ENCODE data around the gene EXOC1.

Gene EXOC1

DNA sequence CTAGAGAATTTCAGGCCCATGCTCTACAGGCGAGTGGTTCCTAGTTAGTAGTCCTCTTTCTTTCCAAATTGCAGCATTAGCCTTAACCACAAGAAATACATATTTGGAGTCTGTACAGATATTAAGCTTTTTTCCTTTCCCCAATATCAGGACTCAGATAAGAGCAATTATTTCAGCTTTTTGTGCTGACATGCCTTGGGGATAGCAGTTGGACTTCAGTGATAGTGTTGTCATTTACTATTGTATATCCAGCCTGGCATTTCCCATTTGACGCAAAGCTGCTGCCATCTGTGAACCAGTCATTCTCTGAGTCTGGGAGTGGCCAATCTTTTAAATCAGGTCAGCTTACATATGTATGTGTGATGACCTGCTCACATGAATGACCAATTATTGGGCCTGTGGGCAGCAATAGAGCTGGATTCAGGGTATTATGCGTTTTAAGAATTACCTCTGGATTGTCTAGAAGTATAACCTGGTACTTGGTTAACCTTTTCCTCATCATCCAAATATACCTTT lies 88.5 kb downstream of the EXOC1 start:
- TF ChIP-seq, protein P1, sequence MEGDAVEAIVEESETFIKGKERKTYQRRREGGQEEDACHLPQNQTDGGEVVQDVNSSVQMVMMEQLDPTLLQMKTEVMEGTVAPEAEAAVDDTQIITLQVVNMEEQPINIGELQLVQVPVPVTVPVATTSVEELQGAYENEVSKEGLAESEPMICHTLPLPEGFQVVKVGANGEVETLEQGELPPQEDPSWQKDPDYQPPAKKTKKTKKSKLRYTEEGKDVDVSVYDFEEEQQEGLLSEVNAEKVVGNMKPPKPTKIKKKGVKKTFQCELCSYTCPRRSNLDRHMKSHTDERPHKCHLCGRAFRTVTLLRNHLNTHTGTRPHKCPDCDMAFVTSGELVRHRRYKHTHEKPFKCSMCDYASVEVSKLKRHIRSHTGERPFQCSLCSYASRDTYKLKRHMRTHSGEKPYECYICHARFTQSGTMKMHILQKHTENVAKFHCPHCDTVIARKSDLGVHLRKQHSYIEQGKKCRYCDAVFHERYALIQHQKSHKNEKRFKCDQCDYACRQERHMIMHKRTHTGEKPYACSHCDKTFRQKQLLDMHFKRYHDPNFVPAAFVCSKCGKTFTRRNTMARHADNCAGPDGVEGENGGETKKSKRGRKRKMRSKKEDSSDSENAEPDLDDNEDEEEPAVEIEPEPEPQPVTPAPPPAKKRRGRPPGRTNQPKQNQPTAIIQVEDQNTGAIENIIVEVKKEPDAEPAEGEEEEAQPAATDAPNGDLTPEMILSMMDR (IDR thresholded peaks at IDR 0.05; ENCODE audit: unreplicated experiment in 3 of 3), result no peak
- Mint-ChIP-seq H3K4me3 (no peak overlapping the region), H3K36me3 (ENCODE audit: low read depth) (no peaks in the 10 kb centered on the region), H3K27ac (no peak overlapping the region), H3K9me3 (peaks cover 12% of the 10 kb centered on the region), H3K4me1 (no peaks in the 10 kb centered on the region), H3K27me3 (ENCODE audit: low read depth) (peaks cover 5% of the 10 kb centered on the region)

DNA sequence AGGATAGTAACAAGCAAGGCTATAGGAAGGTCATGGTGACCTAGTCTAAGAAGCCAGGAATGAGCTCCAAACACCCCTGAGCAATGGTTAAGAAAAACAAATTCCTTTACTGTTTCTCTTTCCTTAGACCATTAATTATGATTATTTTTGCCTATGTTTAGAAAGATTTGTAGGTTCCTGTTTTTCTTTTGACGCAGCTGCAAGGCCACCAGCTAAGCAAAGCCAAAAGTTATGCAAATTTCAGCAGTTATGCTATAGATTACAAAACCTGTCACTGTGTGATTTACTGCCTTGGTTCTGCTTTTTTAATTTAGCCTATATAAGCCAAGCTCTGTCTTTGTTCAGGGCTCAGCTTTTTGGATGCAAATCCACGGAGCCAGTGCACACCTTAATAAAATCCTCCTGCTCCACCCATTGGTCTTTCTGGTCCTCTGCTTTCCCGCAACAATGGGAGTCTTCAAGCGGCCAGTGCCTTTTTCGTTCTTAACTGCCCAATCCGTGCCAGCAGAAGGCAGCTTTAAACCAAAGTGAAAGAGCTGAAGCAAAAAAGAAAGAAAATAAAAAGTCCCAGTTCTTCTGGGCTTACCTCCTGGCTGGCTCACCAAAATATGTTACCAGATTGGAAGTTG lies 93.9 kb downstream of the EXOC1 start:
- Mint-ChIP-seq H3K4me3 (peak overlapping the region; percentile 84 to 90 (median 85)), H3K36me3 (ENCODE audit: low read depth) (peaks cover 6% of the 10 kb centered on the region), H3K27ac (peak overlapping the region; percentile 89 to 94 (median 91)), H3K9me3 (no peaks in the 10 kb centered on the region), H3K4me1 (peaks cover 27% of the 10 kb centered on the region), H3K27me3 (ENCODE audit: low read depth) (peaks cover 5% of the 10 kb centered on the region)
- TF ChIP-seq, protein P1 (IDR thresholded peaks at IDR 0.05; ENCODE audit: unreplicated experiment in 3 of 3), result no peak

DNA sequence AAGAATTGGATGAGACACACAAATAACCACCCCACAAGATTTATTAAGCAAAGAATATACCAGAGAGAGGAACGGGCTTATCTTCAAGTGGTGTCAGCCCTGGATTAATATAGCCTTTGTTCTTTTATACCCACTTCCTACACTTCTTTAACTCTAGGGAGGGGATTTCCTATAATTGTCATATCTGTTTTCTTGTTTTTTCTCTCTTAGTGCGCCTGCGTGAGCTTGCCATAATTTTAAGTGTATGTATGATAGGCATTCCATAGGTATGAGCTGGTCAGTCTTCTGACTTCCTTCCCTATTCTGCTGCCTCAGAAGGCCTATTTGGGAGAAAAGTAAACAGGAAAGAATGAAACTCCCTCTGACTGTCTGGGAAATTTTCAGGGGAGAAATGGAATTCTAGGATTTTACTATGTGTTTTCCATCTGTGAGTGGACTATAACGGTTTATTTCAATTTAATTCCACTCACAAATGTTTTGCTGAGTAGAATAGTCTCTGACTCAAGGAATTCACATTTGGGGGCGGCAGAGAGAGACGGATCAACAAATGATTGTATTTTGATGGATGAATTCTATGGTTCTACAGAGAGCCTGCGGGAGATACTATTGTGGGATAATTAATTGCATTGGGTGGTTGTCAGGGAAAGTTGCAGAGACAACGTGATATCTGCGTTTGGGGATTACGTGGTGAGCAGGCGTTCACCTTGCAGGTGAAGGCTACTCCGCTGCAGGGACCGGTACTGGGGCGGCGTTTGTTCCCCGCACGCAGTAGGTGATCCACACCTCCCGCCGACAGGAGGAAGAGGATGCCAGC lies 94.7 kb downstream of the EXOC1 start:
- H3K4me1 Mint-ChIP-seq, result peaks cover 27% of the 10 kb centered on the region
- no peaks in the 10 kb centered on the region for H3K9me3 Mint-ChIP-seq
- peaks cover 5% of the 10 kb centered on the region for H3K27me3 Mint-ChIP-seq (ENCODE audit: low read depth)
- H3K27ac Mint-ChIP-seq, result peak overlapping the region; percentile 89 to 94 (median 91)
- peak overlapping the region; percentile 84 to 90 (median 85) for H3K4me3 Mint-ChIP-seq
- H3K36me3 Mint-ChIP-seq (ENCODE audit: low read depth), result peaks cover 9% of the 10 kb centered on the region
- TF ChIP-seq, protein P1 (IDR thresholded peaks at IDR 0.05; ENCODE audit: unreplicated experiment in 3 of 3), result no peak

DNA sequence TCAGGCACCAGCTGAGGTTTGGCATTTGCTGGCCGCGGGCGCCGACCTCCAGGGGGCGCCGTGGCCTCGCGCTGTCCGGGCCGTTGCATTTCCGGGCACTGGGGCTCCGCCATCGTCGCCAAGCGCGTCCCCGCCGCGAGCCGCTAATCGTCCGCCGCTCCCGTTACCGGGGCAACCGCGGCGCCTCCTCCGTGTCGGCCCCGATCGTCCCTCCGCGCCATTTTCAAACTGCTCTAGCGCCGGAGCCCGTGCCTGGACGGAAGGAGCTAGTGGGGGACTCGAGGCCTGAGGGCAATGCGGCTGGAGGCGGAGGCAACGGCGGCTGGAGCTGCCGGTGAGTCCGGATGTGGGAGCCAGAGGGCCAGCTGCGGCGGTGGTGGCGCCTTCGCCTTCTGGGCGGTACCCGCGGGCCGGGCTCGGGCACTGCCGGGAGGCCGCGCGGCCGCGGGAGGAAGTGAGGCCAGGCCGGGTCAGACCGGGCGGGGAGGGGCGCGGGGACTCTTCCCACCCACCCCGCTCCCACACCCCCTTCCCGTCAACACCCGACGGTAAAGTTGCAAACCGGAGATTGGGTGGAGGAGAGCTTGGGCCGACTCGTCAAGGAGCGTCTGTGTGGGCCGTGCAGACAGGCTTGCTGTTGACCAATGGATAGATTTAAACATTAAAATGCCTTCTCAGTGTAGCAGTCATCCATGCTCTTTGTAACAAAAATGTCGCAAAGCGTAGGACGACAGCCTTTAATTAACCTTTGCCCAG lies 95.5 kb downstream of the EXOC1 start, which contains the start of gene CEP135:
TSS of gene CEP135 (plus strand) at position 220 of the 756 bp plus-strand sequence. CDS start 3,186 bp downstream, outside the sequence.
- H3K9me3 Mint-ChIP-seq, result no peaks in the 10 kb centered on the region
- peaks cover 5% of the 10 kb centered on the region for H3K27me3 Mint-ChIP-seq (ENCODE audit: low read depth)
- TF ChIP-seq, protein P1 (IDR thresholded peaks at IDR 0.05; ENCODE audit: unreplicated experiment in 3 of 3), result peak; percentile 95 to 99 (median 96)
- H3K27ac Mint-ChIP-seq, result peak within 1 kb of the TSS; percentile 89 to 98 (median 94)
- H3K4me3 Mint-ChIP-seq, result peak within 1 kb of the TSS; percentile 84 to 90 (median 85)
- H3K36me3 Mint-ChIP-seq (ENCODE audit: low read depth), result peaks cover 11% of the 10 kb centered on the region
- peaks cover 27% of the 10 kb centered on the region for H3K4me1 Mint-ChIP-seq

DNA sequence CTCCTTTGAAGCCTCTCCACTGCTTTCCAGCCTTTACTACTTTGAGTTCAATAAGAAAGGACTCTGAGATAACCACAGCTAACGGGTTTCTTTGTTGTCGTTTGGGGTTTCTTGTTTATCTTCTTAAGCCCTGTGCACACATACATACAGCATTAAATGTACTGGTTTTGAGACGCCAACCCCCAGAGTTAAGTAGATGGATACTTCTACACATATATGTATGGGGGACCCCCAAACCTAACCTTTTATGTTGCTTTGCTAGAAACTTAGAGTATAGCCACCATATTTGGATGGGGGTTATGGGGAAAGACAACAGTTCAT lies 96.0 kb downstream of the EXOC1 start:
- peak overlapping the region; percentile 89 to 98 (median 94) for H3K27ac Mint-ChIP-seq
- TF ChIP-seq, protein P1 (IDR thresholded peaks at IDR 0.05; ENCODE audit: unreplicated experiment in 3 of 3), result no peak

More for the DNA sequence above, 96.0 kb downstream of the EXOC1 start:
- Mint-ChIP-seq H3K27me3 (ENCODE audit: low read depth) (peaks cover under 1% of the 10 kb centered on the region), H3K9me3 (no peaks in the 10 kb centered on the region), H3K4me3 (peak overlapping the region; percentile 84 to 90 (median 85)), H3K36me3 (ENCODE audit: low read depth) (peaks cover 17% of the 10 kb centered on the region), H3K4me1 (peaks cover 27% of the 10 kb centered on the region)
